HepG2 (cell line): ENCODE measurements around the gene BPHL. TPM values are rescaled to one million over a fixed set of nuclear protein-coding genes. Genes with fewer than 3 reads are reported as not detected.
A peak's percentile ranks its signal among the peaks of the same experiment; 100 is the strongest.

Experiments used
- BRCA1 ChIP-seq: sonication (generic); formaldehyde crosslinking; IDR thresholded peaks from 2 replicates; pipeline ENCODE4 v1.4.0; 2020; ENCODE audit warnings: missing genetic modification reagents
- FOSL1 ChIP-seq: sonication (generic); formaldehyde crosslinking; IDR thresholded peaks from 2 replicates; pipeline ENCODE4 v1.9.0; 2021; ENCODE audit warnings: missing genetic modification reagents, borderline replicate concordance
- FOXP1 ChIP-seq, 2 experiments: fragments of 450-650 bp in 1 of 2; IDR thresholded peaks; 2 replicates each; pipeline ENCODE4 v1.6.1; 2017 to 2018; ENCODE audit warnings: antibody characterized with exemption in 1 of 2
- NR2F1 ChIP-seq, 2 experiments: fragments of 450-650 bp in 1 of 2; formaldehyde crosslinking in 1 of 2; IDR thresholded peaks; 2 replicates each; pipeline versions ENCODE4 v1.5.0 to v1.6.1; 2016 to 2020; ENCODE audit warnings: mild to moderate bottlenecking in 1 of 2, missing compliant biosample characterization in 1 of 2, missing genetic modification reagents in 1 of 2, moderate library complexity in 1 of 2
- RARA ChIP-seq: IDR thresholded peaks from 2 replicates; pipeline ENCODE4 v1.6.1; 2016; ENCODE audit warnings: missing genetic modification reagents, missing compliant biosample characterization
- RCOR2 ChIP-seq: IDR thresholded peaks from 2 replicates; pipeline ENCODE4 v1.6.1; 2016; ENCODE audit warnings: missing biosample characterization, missing genetic modification reagents
- RXRA ChIP-seq: sonication (generic); formaldehyde crosslinking; IDR thresholded peaks from 2 replicates; pipeline ENCODE4 v1.5.1; 2020; ENCODE audit warnings: missing genetic modification reagents
- SRSF4 ChIP-seq: fragments of 200-400 bp; formaldehyde crosslinking; IDR thresholded peaks from one replicate; pipeline ENCODE4 v1.6.1; 2018; ENCODE audit warnings: mild to moderate bottlenecking, low read depth, low read length, moderate library complexity; ENCODE audit not compliant: poor library complexity, severe bottlenecking
- STAT5B ChIP-seq: sonication (generic); formaldehyde crosslinking; IDR thresholded peaks from 2 replicates; pipeline ENCODE4 v1.4.0; 2020; ENCODE audit warnings: missing genetic modification reagents
- ZBTB38 ChIP-seq: sonication (generic); formaldehyde crosslinking; IDR thresholded peaks from 2 replicates; pipeline ENCODE4 v1.5.1; 2020; ENCODE audit warnings: mild to moderate bottlenecking, missing genetic modification reagents
- ZFP82 ChIP-seq: sonication (generic); formaldehyde crosslinking; IDR thresholded peaks from 2 replicates; pipeline ENCODE4 v1.5.1; 2020; ENCODE audit warnings: mild to moderate bottlenecking, missing genetic modification reagents, borderline replicate concordance
- ZNF382 ChIP-seq: sonication (generic); formaldehyde crosslinking; IDR thresholded peaks from 2 replicates; pipeline ENCODE4 v1.5.0; 2020; ENCODE audit warnings: missing genetic modification reagents, mild to moderate bottlenecking, borderline replicate concordance
- ZNF484 ChIP-seq: sonication (generic); formaldehyde crosslinking; IDR thresholded peaks from 2 replicates; pipeline ENCODE4 v1.5.1; 2020; ENCODE audit warnings: mild to moderate bottlenecking, low read depth, missing genetic modification reagents, borderline replicate concordance
- ZSCAN21 ChIP-seq: sonication (generic); formaldehyde crosslinking; IDR thresholded peaks from 2 replicates; pipeline ENCODE4 v1.8.0; 2022; ENCODE audit warnings: mild to moderate bottlenecking, missing genetic modification reagents, moderate library complexity, borderline replicate concordance
- polyA plus RNA-seq, 8 experiments: library from polyadenylated mRNA; depleted of rRNA in 3 of 8; stranded (reverse) in 7 of 8; unstranded in 1 of 8; fragments of >200 nt; fragmentation: Illumina TruSeq in 4 of 8; extraction: Trizol in 4 of 8; gene quantifications; 2 replicates each; pipeline versions ENCODE4 v1.2.1 to v1.2.3, GENCODE V29; 2011 to 2016; ENCODE audit warnings: low read depth in 4 of 8, missing spikeins in 1 of 8, mixed read lengths in 1 of 8; ENCODE audit not compliant: insufficient read depth in 1 of 8
- total RNA-seq, 5 experiments: library from RNA; depleted of rRNA; stranded (reverse); fragments of >200 nt; fragmentation: Illumina TruSeq; extraction: Trizol; gene quantifications; 2 replicates each; pipeline ENCODE4 v1.2.3, GENCODE V29; 2016; ENCODE audit warnings: low read depth in 1 of 5
- TF ChIP-seq, protein P1 (sequence below): IDR thresholded peaks from 2 replicates; pipeline ENCODE4 v1.6.1; 2016; ENCODE audit warnings: mild to moderate bottlenecking
- TF ChIP-seq, protein P2 (sequence below): IDR thresholded peaks from 2 replicates; pipeline ENCODE4 v1.6.1; 2016; ENCODE audit warnings: missing compliant biosample characterization, missing genetic modification reagents, borderline replicate concordance
- TF ChIP-seq, protein P3 (sequence below): sonication (generic); formaldehyde crosslinking; IDR thresholded peaks from 2 replicates; pipeline ENCODE4 v1.4.0; 2020; ENCODE audit warnings: missing genetic modification reagents, borderline replicate concordance
- TF ChIP-seq, protein P4 (sequence below): sonication (generic); formaldehyde crosslinking; IDR thresholded peaks from 2 replicates; pipeline ENCODE4 v1.5.0; 2020; ENCODE audit warnings: missing genetic modification reagents

The BPHL gene
- total and polyA plus RNA-seq, 2 of the 13 experiments (the other 11 are each of a cell fraction or from before 2014, with no cell fraction given), result 37.8 to 39.5 TPM

DNA sequence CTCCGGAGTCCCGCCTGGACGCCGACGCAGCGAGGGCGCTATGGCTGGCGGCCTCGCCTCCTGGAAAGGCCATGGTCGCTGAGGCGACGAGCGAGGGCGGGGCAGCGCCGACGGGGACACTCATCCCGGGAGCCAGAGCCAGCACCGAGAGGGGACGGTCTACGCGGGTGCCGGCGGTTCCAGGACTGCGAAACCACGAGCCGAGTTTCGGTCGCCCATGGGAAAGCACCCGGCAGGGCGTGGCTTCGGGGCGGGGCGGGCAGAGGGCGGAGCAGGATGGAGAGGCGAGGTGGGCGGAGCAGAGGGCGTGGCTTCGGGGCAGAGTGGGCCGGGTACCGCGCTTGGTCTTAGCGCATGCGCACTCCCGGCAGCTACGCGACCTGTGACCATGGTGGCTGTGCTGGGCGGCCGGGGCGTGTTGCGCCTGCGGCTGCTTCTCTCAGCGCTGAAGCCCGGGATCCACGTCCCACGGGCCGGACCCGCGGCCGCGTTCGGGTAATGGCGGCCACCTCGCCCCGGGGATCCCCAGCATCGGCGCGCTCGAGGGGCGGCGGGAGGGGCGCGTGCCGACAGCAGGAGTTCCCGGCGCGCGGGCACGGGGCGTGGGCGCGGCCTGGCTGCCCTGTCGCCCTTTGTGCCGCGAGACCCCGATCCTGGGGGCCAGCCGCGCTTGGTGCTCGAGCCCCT is at the start of gene BPHL (continued):
- TF ChIP-seq, protein P1, sequence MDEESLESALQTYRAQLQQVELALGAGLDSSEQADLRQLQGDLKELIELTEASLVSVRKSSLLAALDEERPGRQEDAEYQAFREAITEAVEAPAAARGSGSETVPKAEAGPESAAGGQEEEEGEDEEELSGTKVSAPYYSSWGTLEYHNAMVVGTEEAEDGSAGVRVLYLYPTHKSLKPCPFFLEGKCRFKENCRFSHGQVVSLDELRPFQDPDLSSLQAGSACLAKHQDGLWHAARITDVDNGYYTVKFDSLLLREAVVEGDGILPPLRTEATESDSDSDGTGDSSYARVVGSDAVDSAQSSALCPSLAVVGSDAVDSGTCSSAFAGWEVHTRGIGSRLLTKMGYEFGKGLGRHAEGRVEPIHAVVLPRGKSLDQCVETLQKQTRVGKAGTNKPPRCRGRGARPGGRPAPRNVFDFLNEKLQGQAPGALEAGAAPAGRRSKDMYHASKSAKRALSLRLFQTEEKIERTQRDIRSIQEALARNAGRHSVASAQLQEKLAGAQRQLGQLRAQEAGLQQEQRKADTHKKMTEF, result peak; percentile 53; the same call in 1 of the 2 replicates
- TF ChIP-seq ZSCAN21 (CRISPR knock-in tag) (peak; percentile 96), RCOR2 (peak; percentile 54; the same call in 1 of the 2 replicates), ZNF484 (0 out of 2 replicates have a peak, but pooled peaks have one; percentile 17), RXRA (CRISPR knock-in tag) (peak; percentile 85), SRSF4 (no peak), ZBTB38 (CRISPR knock-in tag) (peak; percentile 96), STAT5B (CRISPR knock-in tag) (peak; percentile 72; the same call in 1 of the 2 replicates), ZNF382 (CRISPR knock-in tag) (no peak), NR2F1 (CRISPR knock-in tag; IDR thresholded peaks at IDR 0.05) (peak; percentile 20 to 31; a peak in 2 of 4 replicates), BRCA1 (CRISPR knock-in tag) (peak; percentile 66; the same call in 1 of the 2 replicates), FOXP1 (IDR thresholded peaks at IDR 0.05) (no peak), FOXP1 (CRISPR knock-in tag; IDR thresholded peaks at IDR 0.05) (no peak), RARA (CRISPR knock-in tag) (peak; percentile 34; the same call in 1 of the 2 replicates), FOSL1 (CRISPR knock-in tag) (no peak), ZFP82 (CRISPR knock-in tag) (peak; percentile 87; the same call in 1 of the 2 replicates)
- TF ChIP-seq, protein P2, sequence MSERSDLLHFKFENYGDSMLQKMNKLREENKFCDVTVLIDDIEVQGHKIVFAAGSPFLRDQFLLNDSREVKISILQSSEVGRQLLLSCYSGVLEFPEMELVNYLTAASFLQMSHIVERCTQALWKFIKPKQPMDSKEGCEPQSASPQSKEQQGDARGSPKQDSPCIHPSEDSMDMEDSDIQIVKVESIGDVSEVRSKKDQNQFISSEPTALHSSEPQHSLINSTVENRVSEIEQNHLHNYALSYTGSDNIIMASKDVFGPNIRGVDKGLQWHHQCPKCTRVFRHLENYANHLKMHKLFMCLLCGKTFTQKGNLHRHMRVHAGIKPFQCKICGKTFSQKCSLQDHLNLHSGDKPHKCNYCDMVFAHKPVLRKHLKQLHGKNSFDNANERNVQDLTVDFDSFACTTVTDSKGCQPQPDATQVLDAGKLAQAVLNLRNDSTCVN (CRISPR knock-in tag), result peak; percentile 87
- TF ChIP-seq, protein P3, sequence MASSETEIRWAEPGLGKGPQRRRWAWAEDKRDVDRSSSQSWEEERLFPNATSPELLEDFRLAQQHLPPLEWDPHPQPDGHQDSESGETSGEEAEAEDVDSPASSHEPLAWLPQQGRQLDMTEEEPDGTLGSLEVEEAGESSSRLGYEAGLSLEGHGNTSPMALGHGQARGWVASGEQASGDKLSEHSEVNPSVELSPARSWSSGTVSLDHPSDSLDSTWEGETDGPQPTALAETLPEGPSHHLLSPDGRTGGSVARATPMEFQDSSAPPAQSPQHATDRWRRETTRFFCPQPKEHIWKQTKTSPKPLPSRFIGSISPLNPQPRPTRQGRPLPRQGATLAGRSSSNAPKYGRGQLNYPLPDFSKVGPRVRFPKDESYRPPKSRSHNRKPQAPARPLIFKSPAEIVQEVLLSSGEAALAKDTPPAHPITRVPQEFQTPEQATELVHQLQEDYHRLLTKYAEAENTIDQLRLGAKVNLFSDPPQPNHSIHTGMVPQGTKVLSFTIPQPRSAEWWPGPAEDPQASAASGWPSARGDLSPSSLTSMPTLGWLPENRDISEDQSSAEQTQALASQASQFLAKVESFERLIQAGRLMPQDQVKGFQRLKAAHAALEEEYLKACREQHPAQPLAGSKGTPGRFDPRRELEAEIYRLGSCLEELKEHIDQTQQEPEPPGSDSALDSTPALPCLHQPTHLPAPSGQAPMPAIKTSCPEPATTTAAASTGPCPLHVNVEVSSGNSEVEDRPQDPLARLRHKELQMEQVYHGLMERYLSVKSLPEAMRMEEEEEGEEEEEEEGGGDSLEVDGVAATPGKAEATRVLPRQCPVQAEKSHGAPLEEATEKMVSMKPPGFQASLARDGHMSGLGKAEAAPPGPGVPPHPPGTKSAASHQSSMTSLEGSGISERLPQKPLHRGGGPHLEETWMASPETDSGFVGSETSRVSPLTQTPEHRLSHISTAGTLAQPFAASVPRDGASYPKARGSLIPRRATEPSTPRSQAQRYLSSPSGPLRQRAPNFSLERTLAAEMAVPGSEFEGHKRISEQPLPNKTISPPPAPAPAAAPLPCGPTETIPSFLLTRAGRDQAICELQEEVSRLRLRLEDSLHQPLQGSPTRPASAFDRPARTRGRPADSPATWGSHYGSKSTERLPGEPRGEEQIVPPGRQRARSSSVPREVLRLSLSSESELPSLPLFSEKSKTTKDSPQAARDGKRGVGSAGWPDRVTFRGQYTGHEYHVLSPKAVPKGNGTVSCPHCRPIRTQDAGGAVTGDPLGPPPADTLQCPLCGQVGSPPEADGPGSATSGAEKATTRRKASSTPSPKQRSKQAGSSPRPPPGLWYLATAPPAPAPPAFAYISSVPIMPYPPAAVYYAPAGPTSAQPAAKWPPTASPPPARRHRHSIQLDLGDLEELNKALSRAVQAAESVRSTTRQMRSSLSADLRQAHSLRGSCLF (CRISPR knock-in tag), result peak; percentile 40; the same call in 1 of the 2 replicates
- TF ChIP-seq, protein P4, sequence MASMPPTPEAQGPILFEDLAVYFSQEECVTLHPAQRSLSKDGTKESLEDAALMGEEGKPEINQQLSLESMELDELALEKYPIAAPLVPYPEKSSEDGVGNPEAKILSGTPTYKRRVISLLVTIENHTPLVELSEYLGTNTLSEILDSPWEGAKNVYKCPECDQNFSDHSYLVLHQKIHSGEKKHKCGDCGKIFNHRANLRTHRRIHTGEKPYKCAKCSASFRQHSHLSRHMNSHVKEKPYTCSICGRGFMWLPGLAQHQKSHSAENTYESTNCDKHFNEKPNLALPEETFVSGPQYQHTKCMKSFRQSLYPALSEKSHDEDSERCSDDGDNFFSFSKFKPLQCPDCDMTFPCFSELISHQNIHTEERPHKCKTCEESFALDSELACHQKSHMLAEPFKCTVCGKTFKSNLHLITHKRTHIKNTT (CRISPR knock-in tag), result no peak
